ENCODE results near the gene OPA1.

The OPA1 gene

DNA sequence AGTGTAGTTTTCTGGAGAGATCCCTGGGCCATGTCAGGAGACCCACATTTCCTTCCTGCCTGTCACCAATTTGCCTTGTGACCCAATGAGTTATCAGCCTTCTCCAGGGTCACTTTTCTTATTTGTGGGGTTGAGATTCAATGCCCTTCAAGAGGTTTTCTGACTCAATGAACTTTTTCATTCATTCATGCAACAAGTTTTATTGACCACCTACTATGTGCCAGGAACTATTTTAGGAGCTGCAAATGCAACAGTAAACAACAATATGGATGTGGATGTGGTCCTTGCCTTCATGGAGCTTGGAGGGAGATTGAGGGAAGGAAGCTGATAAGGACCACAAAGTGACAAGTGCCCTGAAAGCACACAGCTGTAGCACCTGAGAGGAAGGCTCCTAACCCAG, 142.8 kb downstream of the OPA1 start:
- DNase-seq (ENCODE audit: low read depth, low spot score): no peak

DNA sequence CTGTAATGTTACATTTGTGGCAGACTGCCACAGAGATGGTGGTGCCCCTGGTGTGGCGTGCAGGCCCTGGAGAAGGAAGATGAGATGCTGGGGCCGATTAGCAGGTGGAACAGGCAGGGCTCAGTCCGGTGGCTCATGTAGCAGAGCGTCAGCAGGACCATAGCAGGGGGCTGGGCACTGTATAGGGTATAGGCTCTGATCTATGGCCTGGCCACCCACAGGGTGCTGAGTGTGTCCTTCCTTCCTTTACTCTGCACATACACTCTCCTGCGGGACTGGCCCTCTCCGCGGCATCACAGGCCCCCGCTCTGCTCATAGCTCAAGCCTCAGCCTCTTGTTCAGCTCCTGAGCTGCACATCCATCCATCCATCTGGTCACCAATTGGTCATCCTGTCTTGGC, 143.6 kb downstream of the OPA1 start:
- no peak for DNase-seq (ENCODE audit: low read depth, low spot score)

DNA sequence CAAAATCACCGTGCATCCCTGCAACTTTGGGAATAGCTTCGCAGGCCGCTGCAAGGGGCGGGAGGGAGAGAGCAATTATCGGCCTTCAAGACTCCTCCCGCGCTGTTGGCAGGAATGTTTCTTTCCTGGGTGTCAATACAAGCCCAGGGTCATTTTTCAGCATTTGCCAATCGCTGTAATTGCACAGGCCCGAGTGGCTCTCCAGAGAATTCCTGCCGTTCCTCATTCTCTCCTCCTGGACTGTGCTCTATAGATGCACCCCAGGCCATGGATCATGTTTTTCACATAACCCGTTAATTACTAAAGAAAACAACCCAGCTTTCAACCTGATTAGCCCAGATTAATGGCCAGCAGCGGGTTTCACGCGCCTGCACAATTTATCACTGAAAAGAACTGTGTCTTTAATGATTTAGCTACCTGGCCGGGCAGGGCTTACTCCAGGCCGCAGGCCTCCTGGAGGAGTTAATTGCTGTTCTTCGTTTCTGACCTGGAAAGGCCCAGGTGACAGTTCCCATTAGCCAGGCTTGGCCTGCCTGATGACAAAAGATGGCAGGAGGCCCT, 144.3 kb downstream of the OPA1 start:
- DNase-seq (ENCODE audit: low read depth, low spot score): no peak

DNA sequence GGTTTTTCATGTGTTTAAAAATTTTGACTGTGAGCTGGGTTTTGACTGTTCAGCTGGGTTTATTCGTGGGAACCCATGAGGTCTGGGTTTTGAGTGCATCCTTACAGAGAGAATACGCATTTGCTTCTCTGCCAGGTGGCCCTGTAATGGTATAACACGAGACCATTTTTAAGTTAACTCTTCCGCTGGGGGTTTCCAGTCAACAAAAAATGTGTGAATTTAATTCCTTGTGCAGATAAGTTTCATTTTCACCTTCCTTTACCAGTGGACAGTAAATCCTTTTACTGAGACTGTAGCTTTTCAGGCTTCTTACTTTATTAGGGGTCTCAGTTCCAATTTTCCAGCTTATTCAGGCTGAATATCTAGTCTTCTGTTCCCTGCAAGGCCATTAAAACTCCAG, 149.6 kb downstream of the OPA1 start:
- no peak for DNase-seq (ENCODE audit: low read depth, low spot score)

DNA sequence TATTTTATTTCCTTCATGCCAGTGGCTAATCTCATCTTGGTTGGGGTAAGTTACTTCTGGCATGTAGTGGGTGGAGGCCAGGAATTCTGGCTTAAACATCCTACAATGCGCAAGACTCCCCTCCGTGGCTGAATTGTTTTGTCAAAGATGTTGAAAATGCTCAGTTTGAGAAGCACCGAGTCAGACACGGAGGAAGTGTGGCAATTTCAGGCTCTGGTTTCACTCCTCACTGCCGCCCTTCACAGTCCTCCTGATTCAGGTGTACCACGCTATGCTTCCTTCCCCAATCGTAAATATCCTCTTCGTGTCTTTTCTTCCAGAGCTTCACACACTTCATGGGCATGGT, 150.7 kb downstream of the OPA1 start:
- DNase-seq (ENCODE audit: low read depth, low spot score): no peak

DNA sequence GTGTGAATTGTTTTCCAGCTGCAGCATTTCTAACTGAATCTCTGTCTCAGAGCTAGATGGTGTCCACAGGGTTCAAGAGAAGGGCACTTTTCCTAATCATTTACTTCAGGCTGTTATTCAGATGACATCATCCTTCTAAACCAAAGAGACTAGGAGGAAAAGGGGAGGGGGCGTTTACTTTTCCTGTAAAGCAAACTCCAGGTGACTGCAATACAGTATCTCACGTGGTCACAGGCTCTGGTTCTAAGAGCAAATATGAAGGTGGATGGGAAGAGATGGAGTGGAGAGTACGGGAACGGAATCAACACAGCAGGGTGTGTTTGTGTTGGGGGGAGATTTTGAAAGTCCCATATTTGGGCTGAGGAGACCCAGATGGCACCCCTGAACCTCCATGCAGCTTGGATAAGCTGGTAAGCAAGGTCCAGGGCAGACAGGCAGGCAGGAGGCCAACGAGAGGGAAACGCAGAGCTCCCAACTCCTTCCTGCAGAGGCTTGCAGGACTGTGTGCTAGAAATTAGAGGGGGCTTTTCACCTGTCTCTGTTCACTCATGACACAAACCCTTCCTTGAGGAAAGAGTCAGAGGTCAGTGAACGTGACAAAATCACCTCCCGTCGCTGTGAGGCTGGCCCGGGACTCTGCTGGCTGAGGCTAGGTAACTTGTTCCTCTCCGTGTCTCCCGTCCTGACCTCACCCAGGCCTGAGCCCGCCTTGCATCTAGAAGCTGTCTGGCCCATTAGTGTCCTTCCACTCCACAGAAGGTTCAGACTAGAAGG, 151.2 kb downstream of the OPA1 start:
- DNase-seq (ENCODE audit: low read depth, low spot score): no peak

DNA sequence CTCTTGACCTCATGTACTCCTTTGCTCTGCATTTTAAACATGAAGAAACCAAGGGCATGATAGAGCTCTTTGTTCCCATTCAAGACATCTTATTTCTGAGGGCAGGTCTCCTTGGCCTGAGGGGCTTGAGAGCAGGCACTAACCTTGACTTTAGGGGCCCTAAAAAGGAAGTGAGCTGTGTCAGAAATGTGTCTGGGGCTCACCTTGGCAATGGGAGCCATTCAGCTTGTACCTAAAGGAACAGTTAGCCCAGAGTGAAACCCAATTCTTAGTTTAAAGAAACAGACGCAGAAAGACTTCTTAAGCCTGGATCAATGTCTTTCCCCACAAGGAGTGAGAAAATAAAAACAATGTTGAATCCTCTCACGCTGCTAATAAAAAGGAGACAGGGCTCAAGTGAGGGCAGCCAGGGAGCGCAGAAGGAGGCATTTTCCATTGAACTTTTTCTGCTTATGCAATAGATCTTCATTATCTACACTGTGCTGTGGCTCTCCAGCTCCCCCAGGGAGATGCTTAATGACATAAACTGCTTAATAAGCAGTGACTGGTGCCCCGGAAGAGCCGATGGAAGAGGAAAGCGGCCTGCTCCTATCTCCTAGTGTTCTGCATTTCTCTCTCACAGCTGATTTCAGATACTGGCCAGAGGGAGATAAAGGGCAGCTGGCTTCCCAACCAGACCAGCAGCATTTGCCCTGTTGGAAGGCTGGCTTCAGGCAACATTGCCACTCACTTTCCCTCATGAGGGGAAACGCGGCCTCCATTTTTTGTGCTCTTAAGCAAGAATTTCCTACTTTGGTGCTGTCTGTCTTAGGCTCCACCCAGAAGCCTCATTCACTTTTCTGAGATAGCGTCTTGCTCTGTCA, 152.0 kb downstream of the OPA1 start:
- DNase-seq (ENCODE audit: low read depth, low spot score): no peak

DNA sequence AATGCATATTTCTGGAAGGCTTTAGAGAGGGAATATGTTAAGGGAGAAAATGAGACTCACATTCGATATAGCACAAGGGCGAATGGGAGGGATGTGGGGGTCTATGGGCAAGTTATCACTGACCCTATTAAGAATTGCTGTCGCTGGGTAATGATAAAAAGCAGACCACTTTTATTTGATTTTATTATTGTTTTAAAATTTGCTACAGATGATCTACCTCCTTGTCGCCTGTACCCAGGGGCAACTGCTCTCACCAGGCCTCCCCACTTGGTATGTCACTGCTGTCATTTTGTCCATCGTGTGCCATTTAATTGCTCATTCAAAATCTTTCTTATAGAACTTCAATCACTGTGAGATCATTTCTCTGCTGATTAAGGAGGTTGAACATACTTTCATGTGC, 153.8 kb downstream of the OPA1 start:
- DNase-seq (ENCODE audit: low read depth, low spot score): no peak
